Fibroblast of gingiva (primary cell): Measurements from ENCODE around the gene SUOX.
A peak's percentile ranks its signal among the peaks of the same experiment; 100 is the strongest.
"Not testable (repeated sequence)": the region's sequence is repeated elsewhere in the genome, so short reads cannot be mapped to it uniquely, and the experiment has no call there.

Experiments
- DNase-seq: peaks from one replicate; pipeline ENCODE4 v3.0.0-alpha.2; 2011; ENCODE audit warnings: low read depth

SUOX gene

DNA sequence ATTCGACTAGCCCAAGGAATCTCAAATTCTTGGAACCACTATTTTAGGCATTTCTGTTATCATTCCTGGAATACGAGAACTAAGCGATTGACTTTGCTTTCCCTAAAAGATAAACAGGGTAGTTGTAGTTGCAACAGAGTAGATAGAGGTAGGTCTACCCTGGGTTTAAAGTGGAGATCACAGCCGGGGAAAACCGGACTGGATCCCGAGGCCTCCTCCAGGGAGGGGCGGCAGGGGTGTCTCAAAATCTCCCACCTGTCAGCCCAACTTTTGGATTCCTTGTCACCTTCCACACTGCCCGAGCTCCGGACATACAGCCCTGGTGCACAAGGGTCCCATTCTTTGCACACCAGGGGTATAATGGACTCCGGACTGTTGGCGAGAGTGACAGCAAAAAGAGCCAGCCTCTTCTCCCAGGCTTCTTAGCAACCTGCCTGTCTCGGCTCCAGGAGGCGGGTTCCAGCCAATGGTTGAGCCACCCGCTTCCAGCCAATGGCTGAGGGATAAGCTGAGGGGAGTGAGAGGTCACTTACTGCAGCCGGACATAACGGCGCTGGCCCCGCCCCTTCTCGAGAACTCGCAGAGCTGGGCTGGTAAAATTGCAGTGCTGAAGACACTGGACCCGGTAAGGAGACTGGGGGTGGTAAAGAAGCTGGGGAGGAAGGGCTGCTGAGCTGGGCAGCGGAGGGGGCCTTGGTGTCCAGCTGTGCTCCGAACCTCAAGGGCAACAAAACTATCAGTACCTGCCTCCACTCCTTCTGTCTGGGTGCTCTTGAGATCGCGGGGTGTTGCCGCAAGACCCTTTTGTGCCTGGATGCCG is at the start of gene SUOX:
Gene SUOX (plus strand): TSS at position 562 of the 820 bp plus-strand sequence. CDS start 4,946 bp downstream, outside the sequence.
- DNase-seq, result peak; percentile 97

DNA sequence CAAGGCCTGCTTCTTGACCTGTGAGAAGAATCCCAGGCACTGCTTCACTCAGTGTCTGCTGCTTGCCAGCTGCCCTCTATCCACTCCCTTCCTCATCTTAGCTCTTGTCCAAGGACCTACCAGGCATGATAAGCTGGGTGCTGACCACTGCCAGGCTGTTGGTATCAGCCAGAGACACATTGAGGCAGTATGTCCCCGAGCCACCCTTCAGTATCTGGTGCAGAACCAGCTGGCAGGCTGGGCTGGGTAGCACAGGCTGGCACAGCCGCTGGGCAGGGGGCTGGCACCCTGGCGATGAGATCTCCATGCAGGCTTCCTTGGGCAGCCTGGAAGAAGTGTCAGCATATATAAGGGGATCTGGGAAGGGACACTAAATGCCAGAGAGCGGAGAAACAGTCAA is 41.7 kb upstream of the SUOX start:
- DNase-seq, result no peak

DNA sequence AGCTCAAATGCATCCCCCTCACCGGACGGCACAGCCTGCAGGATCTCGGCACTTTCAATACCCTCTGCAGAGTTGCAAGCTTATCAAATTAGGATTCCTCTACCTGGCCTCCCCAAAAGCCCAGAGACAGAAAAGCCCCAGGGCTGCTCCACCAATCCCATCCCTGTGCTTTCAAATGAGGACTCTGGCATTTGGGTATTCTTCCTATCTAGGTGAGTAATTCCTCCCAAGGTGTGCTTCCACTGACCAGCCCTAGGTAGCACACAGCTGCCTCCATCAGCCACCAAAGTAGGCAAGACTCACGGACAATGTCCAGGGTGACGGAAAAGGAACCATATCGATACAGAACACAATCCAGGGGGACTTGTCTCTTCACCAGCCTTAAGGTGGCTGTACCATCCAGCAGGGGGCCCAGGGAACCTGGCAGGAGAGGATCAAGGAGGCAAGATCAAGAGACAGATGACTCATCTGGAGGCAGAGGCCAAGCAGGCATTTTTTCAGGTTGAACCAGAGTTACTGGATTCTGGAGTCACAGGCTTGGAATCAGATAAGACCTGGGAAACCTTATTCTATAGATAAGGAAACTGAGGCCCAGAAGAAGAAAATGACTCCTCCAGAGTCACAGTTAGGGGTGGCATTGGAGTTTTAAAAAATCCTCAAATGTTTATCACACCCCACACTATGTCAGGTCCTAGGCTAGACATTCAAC is 41.1 kb upstream of the SUOX start:
- DNase-seq, result no peak

DNA sequence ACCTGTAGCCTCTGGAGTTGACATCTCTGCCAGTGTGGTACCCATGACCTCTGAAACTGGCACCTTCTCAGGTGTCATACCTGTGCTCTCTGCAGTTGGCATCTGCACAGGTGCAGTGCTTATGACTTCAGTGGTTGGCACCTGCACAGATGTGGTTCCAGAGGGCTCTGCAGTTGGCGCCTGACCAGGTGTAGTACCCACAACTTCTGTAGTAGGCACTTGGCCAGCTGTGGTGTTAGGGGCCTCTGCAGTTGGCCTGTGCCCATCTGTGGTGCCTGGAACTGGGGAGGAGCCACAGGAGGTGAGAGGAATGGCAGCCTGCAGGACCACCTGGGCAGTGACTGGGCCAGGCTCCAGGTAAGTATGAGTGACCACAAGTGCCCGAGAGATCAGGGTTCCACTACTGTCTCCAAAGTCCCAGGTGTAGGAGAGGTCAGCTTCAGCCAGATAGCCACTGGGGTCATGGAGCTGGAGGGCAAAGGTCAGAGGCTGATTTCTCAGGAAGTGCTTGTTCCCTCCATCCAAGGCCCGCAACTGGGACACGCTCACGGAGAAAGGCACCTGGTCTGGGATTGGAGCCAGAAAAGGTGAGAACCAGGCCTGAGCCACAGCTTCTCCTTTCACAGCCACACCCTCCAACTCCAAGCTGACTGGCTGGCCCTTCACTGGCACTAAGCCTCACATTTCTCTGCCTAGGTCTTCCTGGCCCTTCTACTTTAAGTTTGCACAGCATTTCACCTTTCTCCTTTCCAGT is 39.8 kb upstream of the SUOX start:
- DNase-seq, result no peak

DNA sequence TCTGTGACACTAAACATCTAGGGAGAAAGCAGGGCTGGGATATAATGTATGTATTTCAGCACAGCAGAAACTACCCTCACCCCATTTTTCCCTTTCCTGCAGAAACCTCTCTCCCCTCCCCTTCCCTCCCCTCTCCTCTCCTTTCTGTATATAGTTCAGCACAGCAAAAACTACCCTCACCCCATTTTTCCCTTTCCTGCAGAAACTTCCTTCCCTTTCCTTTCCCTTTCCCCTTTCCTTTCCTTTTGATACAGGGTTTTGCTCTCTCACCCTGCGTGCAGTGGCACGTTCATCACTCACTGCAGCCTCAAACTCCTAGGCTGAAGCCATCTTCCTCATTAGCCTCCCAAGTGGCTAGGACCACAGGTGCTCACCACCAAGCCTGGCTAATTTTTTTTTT is 33.3 kb upstream of the SUOX start:
- DNase-seq, result no peak

DNA sequence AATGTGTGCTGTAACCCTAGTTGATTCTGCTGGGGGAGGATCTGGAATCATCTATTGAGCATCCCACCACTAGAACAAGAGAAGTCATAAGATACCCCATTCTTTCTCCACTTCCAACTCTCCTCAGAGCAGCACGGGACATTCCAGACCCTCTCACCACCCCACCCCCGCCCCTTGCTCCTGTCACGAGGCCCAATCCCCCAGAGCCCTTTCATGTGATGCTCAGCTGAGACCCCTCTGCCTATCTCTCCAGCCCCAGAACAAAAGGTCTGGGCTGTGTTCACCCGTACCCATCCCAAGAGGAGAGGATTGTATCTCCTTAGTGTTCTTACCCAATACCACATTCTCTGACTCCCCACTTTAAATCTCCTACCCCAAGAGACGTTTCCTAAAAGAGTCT is 31.8 kb upstream of the SUOX start:
- DNase-seq, result no peak

DNA sequence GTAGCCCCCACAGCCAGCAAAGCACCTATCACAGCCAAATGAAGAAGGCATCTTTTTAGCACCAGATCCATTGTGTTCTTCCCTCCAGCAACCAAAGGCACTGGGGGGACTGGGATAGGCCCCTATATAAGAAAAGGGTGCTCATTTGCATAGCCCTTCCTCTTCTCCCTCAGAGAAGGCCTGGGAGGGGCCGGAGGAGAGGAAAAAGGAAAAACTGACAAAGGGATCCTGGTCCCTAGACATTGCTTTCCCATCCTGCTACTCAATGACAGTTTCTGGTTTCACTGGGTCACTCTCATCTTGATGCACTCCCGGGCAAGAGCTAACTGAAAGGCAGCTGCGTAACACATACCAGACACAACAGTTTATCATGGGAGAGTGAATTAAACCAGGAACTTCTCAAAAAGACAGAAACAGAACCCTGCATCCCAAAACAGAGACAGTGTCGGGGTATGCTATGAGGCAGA is 31.1 kb upstream of the SUOX start, which contains the start of gene PMEL:
Gene PMEL (minus strand): TSS at position 102 of the 467 bp plus-strand sequence. CDS start 31 bp downstream, at position 71.
- DNase-seq, result no peak

DNA sequence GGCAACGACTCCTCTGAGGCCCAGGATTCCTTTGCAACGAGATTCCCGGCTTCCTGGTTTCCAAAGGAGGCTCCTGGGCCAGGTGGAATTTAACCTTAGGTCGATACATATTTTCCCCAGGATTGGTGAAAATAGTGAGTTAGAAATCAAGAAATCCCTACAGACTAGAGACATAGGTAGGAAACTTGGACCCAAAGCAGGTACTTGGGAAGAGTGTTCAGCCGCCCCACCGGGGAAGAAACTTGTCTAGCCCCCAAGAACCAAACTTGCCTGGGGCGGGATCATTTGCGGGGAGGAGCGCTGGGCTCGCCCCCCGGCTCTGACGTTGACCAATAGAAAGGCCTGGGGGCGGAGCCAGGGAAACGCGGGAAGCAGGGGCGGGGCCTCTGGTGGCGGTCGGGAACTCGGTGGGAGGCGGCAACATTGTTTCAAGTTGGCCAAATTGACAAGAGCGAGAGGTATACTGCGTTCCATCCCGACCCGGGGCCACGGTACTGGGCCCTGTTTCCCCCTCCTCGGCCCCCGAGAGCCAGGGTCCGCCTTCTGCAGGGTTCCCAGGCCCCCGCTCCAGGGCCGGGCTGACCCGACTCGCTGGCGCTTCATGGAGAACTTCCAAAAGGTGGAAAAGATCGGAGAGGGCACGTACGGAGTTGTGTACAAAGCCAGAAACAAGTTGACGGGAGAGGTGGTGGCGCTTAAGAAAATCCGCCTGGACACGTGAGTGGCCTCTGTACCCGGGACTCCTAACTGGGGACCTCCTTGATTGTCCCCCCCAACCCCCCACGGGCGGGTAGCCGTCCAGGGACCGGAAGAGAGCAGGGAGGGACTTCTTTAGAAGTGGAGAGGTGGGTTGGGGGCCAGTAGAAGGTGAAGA is 30.4 kb upstream of the SUOX start, which contains the start of gene CDK2:
Gene CDK2 (plus strand): TSS at position 423 of the 874 bp plus-strand sequence. CDS start 179 bp downstream, at position 602.
- peak; percentile 69 for DNase-seq

DNA sequence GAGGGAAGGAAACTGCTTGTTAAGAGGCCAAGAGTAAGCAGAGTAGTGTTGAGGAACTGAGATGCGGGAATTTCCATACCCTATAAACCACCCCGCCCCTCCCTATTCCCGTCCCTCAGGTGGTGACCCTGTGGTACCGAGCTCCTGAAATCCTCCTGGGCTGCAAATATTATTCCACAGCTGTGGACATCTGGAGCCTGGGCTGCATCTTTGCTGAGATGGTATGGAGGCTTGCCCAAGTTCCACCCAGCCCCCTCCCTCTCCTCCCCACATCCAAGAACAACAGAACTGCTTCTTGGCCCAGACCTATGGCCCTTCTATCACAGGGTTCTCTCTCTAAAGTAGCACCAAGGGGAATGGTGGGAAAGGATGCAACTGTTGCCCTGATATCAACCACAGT is 27.7 kb upstream of the SUOX start:
- no peak for DNase-seq

DNA sequence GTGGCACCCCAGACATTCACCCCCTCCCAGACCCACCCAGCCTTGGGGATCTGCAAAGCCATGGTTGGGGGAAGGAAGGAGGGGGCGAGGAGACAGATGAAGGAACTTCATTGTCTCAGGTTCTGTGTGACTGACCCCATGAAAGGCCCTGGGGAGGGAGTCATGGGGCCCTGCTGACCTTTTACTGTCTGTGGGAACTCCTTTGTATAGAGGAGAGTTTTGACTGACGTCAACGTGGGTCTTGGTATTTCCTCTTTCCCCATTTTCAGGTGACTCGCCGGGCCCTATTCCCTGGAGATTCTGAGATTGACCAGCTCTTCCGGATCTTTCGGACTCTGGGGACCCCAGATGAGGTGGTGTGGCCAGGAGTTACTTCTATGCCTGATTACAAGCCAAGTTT is 26.3 kb upstream of the SUOX start:
- DNase-seq, result no peak

DNA sequence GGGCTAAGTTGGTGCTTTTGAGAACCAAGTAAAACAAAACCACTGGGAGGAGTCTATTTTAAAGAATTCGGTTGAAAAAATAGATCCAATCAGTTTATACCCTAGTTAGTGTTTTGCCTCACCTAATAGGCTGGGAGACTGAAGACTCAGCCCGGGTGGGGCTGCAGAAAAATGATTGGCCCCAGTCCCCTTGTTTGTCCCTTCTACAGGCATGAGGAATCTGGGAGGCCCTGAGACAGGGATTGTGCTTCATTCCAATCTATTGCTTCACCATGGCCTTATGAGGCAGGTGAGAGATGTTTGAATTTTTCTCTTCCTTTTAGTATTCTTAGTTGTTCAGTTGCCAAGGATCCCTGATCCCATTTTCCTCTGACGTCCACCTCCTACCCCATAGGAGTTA is 25.0 kb upstream of the SUOX start:
- peak; percentile 32 for DNase-seq

DNA sequence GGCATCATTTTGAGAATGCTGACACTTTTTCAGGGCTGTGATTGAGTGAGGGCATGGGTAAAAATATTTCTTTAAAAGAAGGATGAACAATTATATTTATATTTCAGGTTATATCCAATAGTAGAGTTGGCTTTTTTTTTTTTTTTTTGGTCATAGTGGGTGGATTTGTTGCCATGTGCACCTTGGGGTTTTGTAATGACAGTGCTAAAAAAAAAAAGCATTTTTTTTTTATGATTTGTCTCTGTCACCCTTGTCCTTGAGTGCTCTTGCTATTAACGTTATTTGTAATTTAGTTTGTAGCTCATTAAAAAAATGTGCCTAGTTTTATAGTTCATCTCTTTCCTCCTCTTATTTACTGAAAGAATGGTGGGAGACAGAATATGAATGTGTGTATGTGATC is 24.6 kb upstream of the SUOX start:
- DNase-seq, result no peak

DNA sequence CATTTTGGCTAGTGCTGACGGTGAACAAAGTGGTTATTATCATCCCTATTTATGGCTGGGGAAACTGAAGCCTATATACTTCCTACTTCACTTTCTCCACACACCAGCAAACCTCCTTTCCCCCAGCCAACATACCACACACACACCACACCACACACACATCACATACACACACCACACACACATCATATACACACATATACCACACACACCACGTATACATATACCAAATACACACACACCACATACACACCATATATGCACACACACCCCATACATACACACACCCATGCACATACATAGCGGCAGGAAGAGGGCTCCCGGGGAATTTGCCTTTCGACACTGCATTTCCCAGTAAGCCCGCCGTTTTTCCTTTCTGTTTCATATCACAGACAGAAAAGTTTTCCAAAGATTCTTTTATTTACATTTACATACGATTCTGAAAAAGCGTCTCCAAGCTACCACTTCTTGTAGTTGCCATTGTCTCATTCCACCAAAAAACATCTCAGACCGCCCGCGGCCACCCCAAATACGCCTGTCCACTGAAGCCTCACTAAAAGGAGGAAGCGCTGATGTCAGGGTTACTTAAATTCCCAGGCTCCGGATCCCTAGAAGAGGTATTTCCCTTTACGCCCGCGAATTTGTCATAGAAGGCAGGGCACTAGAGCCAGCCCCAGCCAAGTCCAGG is 24.0 kb upstream of the SUOX start:
- DNase-seq, result peak; percentile 53

DNA sequence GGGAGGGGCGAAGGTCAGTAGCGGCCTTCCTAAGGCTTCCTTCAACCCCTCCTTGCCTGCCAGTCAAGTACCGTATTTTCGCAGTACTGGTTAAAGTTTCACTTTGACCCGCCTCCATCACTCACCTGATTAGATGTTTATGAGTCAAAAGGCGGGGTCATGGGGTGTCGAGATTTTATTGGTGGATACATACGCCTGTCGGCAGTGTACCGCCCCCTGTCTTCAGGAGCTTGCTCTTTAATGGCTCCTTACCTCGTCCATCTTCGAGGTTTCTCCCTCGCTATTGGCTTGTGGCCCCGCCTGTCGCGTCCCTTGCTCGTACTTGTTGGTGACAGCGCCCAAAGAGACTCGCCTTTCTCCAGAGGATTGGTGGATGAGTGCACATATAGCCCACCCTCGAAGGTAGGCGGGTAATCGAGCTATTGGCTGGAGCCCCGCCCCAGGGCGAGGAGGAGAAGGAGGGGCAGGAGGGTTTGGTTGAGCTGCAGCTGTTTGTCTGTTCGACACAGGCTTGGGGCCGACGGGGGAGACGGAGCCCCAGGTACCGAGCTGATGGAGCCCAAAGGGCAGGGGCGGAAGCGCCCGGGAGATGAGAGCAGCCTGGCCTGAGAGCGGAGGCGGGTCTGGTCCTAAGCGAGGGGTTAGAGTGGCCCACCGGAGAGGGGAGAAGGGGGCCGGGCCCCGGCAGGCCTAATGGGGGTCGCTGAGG is 23.3 kb upstream of the SUOX start, which contains the start of gene RAB5B:
Gene RAB5B (plus strand): TSS at position 480 of the 709 bp plus-strand sequence. CDS start 12,883 bp downstream, outside the sequence.
- DNase-seq, result peak; percentile 100

DNA sequence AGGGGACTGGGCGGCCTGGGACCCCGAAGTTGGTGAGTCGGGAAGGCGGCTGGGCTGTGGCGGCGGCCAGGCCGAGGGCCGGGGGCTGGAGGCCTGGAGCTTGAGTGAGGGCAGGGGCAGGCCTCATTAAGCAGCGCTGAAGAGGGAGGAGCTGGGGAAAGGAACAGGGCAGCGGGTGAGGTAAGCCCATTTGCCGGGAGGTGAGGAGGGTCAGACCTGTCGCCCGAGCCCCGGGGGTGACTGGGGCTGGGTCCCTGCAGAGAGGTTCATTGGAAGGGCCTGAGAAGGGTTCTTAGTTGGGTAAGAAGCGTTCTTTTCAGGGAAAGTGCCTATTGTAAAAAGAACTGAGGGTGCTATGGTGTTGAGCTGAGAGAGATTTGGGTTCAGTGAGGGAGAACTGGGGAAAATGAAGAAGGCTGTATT is 22.8 kb upstream of the SUOX start:
- DNase-seq, result peak; percentile 49

DNA sequence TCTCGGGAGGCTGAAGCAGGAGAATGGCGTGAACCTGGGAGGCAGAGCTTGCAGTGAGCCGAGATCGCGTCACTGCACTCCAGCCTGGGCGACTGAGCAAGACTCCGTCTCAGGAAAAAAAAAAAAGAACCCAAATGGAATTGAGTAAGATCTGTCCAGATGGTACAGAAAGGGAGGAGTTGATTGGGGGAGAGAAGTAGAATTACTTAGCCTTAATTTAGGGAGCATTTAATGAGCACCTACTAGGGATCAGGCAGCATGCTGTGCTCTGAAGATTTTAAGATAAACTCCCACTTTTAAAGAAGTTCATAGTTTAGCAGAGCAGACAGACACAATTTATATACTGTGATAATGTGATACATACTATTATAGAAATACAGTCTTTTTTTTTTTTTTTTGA is 18.7 kb upstream of the SUOX start:
- no peak for DNase-seq

DNA sequence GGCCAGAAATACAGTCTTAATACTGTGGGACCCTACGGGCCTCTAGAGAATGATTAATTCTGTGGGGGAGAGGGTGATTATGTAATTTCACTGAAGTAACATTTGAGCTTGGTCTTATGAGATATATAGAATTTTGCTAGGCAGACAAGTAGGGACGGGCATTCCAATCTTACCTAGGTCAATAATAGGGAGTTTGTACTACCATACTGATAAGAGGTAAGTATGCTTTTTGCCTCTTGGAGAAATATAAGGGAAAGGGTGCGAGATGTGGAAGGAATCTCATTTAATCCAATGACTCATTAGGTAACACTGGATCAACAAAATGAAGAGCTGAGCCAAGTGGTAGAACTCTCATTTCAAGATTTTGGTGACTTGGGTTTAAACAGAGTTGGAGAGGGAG is 18.0 kb upstream of the SUOX start:
- DNase-seq, result no peak

DNA sequence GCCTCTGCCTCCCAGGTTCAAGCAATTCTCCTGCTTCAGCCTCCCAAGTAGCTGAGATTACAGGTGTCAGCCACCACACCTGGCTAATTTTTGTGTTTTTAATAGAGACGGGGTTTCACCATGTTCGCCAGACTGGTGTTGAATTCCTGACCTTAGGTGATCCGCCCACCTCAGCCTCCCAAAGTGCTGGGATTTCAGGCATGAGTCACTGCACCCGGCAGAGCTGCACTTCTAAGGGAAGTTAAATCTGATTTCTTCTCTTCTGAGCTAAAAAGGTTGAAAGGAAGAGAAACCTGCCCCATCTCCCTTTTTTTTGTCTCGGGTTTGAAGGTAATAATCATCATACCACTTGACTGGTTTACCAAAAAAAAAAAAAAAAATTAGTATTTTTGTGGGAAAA is 15.2 kb upstream of the SUOX start:
- not testable (repeated sequence) for DNase-seq

DNA sequence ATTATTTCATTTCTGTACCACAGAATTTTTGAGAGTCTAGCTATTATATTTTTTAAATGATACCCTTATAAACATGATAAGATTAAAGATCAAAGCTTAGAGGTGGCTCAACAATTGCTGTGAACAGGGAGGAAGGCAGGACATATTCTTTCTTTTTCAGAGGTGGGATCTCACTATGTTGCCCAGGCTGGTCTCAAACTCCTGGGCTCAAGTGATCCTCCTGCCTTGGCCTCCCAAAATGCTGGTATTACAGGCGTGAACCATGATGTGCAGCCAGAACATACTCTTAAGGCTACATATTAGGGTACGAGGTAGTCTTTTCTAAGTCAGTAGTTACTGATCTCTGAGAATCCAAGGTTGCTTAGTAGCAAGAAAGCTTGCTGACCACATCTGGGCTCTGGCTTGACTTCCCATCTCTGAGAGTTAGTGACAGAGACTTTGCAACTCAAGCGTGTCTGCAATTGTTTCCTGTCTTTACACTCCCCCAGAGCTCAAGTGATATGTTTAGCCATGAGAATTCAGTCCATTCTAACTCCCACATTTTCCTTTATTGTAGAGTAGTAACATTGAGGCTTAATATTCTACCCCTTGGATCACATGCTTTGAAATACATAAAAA is 14.6 kb upstream of the SUOX start:
- no peak for DNase-seq
